Stimulated activated CD8-positive, alpha-beta memory T cell treated with anti-CD3 and anti-CD28 coated beads, Interleukin-7, amount 100 ng/mL, for 24 hours (primary cell): Measurements from ENCODE around the gene CSRNP3.

Experiments used
- DNase-seq: peaks from one replicate; pipeline ENCODE4 v3.0.0-alpha.2; 2020; ENCODE audit warnings: low read depth

The CSRNP3 gene

DNA sequence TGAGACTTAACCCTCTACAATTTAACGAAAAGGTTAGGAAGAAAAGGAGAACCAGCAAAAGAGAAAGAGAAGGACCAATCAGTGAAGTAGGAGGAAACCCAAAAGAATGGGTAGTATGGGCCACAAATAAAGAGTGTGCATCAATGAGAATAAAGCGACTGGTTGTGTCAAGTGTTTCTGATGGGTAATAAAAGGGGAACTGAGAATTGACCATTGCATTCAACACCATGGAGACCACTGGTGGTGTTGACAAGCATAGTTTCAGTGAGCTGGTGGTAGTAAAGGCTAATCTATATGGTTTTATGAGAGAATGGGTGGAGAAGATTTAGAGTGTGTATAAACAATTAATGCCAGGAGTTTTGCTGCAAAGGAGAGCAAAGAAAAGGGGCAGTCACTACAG, 75.4 kb downstream of the CSRNP3 start:
- no peak for DNase-seq

DNA sequence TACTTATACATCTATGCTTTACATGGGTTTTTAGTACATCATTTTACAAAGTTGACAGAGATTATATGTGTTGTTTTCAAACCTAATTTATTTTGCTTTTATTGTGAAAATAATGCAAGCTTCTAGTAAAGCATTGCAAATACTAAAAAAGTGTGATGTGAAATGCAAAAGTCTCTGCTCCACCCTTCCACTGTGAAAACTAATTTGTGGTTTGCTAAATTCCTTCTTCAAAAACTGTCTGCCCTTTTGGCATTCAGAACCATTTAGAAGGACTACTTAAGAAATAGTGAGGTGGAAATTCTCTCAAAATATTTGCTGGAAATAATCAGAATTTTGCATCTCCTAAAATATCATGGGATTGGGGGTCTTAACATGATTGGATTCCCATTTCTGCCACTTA, 78.4 kb downstream of the CSRNP3 start:
- DNase-seq, result no peak

DNA sequence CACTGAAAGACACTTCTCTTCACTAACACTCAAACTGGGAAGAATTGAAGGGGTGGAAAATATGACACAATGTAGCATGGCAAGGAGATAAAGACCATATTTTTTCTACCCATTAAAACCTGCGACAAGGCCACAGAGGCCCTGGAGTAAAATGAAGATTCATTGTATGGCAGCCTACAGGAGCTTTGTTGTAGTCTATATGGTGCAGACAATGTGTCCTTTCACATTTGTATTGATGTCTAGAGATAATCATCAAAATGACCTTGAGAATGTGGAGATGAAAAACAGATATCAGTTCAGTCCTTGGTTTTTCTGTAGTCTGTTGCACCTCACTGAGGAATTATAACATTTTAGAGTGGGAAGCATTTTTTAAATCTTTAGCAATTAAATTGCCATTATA, 80.1 kb downstream of the CSRNP3 start:
- no peak for DNase-seq

DNA sequence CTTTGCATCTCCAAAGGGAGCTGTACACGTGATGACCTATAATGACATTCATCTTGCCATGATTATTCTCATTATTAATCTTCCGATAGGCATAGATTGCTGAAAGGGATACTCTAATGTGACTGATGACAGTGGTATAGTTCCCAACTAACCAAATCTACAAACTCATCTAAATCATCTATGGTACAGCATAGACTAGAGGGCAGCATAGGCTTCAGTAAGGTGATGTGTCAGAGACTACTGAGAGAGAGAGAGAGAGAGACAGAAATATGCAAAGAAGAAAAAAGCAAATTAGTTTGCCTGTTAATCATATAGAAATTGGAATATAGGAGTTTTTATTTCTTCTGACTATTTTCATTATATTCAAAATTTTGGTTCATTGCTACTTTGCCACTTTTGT, 89.3 kb downstream of the CSRNP3 start:
- no peak for DNase-seq

DNA sequence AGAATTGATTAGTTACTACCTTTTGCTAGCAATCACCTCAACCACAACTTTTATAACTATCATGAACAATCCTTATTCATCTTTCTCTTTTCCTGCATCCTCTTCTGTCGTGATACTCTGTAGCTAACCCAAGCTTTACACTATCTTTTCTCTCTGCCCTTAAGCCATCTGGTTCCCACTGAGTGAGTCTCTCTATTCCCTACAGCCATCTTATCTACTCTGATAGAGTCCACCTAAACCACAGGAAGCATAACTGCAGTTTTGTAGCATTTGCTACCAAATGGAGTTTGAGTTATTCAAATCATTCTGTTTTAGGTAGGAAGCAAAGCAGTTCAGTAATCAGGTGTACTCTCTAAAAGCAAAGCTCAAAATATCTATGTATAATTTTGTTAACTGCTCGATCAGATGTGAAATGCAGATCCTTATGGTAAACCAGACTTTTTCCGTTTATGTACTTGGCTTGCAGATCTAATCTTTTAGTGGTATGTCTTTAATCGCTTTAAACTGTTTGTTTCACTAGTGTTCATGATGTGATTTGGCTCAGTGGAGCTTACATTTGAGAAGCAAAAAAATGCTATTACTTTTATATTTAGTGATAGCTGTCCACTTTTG, 91.0 kb downstream of the CSRNP3 start:
- no peak for DNase-seq

DNA sequence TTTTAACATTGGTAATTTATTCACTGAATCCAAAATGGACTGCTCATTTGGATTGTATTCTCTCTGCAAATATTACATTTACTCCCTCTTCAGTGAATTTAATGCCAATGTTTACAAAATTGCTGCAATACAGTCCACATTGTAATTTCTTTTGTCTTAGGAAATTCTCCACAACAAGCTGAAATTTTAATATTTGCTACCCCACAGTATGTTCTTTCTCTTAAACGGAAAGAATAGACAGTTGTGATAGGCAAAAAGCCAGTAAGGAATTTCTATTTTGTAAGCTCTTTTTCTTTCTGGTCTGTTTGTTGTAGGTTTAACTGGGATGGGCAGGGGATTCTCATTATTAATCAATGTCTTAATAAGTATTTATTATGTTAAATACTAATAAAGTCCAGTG, 92.0 kb downstream of the CSRNP3 start:
- no peak for DNase-seq

DNA sequence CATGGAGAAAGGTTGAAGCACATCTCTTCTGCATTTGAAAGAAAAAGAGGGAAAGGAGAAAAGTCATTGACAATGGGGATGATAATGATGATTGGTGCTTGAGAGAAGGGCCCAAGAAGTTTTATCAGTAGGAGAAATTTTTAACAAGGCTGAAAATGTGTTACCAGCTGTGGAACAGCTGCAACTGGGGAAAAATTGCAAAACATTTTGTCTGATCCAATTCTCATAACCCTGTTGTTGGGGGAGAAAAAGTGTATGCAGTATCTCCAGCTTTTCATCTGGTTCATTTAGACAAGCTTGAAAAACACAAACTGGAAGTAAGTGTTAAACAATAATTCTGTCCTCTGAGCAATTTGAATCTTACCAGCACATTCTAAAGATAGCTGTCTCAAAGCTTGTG, 92.7 kb downstream of the CSRNP3 start:
- DNase-seq, result no peak

DNA sequence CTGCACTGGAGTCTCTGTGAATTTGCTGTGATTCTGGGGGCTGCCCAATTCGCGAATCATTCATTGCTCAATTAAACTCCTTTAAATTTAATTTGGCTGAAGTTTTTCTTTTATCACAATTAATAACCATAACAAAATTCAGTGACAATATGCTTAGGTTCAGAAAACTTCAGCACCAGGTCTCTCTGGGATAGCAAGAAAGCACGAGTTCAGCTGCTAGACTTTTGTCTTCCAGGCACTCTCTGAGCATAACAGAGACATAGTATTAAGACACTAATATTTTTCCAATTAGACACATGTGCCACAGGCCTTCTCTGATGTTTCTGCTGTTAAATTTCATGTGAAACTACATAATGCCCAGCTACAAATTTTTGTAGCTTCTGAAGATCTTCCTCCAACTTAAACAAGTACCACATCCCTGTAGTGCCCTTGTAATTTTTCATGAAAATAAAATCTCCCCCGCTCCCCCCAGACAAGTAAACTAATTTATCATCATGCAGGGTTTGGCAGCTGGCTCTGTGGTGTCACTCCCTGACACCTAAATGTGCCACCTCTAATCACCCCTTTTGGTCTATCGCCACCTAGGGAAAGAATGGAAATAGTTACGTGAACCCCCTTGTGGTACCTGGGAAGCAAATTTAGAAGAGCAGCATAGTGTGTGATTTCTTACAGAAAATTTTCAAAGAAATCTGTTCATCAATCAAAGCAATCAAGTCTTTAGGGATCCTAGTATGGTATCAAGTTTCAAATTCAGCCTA, 94.1 kb downstream of the CSRNP3 start:
- no peak for DNase-seq

DNA sequence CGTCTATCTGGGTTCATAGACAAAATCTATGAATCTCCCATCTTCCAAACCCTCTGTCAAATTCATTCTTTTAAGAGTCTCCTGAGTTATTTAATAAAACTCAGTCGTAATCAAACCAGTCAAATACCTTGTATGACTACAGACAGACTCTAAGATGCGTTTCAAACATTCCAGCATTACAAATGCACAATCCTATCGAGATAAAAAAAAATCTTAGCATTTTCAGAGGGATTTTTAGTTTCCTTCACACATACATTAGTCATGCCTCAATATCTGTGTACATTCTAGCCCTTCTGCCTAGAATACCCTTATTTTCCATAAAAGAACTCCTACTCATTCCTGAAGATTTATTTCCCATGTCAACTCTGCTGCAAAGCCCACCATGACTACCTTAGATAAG, 96.5 kb downstream of the CSRNP3 start:
- no peak for DNase-seq

DNA sequence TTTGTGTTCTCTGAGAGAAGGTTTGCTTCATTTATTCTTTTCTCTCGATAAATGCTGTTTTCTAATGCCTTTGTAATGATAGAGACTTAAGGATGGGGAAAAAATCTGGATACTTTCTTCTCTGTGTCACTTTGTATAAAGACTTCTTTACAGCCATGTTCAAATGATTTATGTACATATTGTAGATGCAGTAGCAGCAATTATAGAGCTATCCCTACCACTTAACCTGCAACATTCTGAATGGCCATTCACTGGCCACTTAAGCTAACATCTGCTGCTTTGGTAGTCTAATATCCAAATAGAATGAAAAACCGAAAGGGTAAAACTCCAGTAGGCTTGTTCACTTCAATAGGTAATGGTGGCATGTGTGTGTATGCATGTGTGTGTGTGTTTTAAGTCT, 97.8 kb downstream of the CSRNP3 start:
- DNase-seq, result no peak

DNA sequence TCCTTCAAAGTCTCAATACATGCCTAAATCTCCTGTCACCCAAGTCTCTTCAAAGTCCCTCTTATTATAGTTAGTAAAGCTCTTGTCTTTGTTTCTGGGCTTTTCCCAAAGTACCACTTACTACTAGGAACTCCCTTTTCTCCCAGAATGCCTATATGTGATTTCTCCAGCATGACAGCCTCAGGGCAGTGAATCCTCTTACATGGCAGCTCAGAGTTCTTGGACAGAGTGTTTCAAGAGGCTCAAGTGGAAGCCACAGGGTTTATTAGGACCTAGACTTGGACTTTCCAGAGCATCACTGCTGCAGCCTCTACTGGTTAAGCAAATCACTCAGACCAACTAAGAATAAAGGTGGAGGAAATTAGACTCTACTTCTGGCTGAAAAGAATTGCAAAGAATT, 98.9 kb downstream of the CSRNP3 start:
- DNase-seq, result no peak

DNA sequence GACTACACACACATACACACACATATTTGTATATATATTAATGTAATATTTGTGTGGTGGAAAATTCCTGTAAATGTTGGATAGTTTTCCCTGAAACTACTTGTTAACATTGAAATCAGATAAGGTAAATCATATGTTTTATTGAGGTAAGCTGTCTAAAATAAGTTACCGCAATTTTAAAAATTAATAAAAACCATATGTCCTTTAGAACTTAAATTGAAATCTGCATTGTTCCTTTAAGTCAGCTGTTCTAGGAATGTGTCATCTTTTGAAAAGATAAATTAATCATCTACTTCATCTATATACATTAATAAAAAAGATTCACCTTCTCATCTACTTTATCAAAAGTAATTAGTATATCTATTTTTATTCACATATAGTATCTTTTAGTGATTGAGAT, 102.0 kb downstream of the CSRNP3 start:
- no peak for DNase-seq

DNA sequence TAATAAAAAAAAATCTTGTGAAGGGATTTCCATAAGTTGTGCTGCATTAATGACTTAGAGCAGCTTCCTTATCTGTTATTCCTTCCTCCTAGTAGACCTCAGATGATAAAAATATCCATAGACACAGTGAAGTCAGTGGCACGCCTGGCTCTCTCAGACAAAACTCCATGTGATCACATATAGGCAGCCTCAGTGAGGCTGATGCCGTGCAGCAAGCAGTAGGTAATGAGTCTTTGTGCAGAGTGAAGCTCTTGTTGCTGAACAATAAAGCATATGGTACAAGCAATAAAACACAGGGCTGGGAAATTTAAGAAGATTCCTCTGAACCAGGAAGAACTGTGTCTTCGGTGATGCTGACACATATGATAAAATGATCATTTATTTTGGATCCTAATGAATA, 102.7 kb downstream of the CSRNP3 start:
- no peak for DNase-seq

DNA sequence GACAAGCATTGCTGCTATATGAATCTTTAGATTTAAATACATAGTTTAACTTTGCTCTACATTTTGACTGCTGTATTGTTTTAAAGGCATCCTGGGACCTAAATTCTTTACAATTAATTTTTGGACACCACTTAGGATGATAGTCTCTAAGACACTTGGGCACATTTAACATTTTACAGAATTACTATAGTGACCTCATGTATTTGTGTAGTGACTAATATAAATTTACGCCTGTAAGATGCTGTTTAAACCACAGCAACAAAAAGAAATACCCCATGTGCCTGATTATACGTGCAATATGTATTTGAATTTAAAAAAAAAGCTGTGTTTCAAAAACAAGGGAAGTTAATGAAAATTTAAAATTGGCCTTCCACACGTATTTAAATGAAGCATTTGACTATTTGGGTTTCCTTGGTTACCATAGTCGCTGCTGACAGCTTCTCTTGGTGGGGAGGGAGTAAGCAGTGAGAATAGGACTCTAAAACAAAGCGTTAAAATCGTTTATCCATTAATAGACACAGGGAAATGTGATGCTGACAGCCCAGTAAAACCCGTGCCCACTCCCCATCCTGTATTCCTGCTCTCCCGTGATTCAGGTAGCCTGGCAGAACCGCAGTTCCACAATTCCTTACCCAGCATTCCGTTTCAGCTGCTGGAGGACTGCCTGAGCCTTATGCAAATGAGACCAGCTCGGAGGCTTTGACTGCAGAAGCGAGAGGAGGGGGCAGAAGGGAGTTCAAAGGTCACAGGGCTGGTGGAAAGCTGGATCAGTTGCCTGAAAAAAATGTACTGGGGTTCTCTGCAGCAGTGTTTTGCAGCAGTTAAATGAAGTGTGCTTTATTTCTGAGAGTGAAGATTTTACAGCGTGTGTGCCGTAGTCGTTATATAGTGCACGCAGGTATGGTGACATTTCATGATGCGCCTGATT, 104.3 kb downstream of the CSRNP3 start:
- DNase-seq, result no peak

DNA sequence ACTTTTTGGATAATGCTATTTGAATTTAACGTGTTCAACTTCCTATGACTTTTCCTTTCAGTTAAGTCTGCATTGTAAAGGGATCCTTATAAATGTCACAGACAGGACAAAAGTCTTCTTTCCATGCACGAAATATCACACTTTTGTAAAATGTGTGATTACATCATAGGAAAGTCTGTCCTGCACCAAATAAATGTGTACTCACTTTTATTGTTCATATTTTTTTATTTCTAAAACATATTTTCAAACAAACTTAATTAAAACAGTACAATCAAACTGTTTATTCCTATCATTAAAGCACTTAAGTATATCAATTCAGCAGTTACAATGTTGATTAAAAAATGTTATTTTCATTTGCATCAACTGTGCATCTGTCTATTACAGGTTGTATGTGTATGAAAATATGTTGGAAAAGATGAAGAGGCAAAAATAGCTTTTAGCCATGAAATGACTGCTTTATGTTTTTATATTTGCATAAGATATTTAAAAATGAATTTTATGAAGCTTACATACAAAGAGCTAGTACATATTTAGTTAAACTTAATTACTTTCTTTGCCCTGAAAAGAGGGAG, 105.6 kb downstream of the CSRNP3 start:
- no peak for DNase-seq

DNA sequence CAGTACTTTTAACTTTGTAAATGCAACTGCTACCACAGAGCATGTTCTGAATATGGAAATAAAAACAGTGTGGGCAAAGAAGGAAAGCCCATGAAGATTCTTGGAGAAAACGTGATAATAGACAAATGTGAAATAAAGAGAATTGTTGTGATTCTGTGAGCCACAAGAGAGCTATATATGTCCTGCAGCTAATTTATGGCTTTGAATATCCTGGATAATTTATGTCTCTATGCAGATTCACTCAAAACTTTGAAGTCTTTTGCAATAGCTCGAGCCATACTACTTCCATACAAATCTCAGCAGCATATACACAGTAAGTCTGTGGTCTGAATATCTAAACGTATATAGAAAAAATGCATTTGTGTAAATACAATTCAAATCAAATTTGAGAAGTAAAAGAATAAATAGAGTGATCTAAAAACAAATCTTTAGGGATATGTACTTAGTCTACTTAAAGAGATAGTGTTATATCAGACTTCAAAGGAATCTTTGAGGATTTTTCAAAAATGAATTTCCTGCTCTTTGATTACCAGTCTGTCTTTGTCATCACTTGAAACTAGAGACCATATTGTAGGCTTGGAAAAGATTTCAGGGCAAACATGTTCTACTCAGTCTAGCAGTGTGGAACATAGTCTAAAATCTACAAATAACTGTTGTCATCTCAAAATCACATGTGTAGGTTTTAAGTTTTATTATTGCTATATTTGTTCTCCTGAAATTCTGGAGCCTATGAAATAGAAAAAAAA, 107.1 kb downstream of the CSRNP3 start:
- no peak for DNase-seq

DNA sequence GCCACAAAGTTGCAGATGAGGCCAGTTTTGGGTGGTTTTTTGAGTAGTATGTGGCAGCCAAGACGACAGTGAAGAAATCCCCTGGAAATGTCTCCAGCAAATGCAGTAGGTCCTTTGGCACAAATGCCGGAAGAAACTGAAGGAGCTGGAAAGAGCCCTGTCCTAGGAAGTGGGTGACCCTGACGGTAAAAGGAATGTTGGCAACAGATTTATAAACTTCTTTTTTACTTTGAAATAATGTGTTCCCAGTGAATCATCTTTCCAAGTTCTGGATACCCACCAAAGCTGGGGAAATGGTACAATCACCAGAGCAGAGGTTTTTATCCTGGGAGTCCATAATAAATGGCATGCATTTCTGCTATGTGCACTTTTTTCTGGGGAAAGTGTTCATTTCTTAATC, 112.9 kb downstream of the CSRNP3 start:
- DNase-seq, result no peak

DNA sequence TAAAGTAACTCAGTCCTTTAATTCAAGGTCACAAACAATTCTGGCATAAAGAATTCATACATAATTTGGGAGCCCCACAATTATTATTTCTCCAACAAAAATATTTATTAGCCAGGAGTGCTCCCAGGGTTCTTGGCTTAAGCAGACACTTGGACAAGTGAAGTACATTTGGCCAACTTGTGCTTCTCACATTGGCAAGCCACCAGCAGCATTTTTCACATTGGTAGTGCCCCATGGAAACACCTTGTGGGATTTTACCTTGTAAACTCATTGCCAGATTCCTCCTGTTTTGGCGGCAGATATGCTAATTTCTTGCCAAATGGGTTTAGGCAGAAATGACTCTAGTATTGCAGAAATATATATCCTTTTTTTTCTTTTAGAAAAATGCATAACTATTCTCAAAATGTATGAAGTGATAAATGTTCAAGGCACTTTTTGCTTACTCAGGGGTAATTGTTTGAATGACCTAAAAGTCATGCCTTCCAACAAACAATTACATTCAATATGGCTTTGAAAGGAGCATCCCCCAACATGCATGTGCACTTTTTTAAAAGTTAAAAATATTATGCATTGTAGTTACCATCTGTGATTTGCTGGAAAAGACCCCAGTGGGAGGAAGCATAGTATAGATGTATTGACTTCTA, 113.5 kb downstream of the CSRNP3 start:
- DNase-seq, result no peak

DNA sequence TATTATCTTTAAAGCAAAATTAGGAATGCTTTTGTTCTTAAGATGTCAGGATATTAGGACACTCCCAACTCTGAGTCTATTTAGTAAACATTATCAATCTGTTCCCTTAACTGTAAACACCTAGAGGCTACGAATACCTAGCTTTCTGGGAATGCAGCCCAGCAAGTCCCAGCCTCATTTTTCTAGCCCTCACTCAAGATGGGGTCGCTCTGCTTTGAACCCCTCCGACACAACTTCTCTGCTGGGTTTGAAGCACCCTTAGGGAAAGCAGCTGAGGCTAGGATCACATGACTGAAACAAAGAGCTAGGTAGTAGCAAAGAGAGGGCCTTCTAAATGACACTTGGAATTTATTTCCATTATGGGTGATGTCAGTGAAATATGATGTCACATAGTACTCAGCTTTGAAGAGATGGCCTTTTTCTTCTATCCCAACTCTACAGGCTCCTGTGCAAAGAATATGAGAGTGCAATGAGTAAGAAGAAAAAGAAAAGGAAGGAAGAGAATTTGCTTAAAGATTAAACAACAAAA, 114.7 kb downstream of the CSRNP3 start:
- DNase-seq, result no peak

DNA sequence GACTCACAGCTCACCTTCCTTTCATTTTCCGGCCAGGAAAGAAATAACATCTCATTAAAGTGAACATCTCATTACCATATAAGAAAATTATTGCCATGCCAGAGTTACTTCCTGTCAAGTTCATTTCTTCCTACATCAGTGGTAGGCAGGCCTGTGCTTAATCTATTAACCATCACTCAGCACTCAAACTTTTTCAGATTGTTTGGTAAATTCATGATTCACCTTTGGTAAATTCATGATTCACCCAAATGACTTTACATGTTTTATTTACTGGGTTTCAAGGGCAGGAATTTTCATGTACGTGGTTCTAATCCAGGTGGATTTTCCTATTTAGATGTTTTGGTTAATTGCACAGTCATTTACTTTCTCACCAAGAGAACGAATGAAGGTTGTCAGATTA, 116.5 kb downstream of the CSRNP3 start:
- no peak for DNase-seq

DNA sequence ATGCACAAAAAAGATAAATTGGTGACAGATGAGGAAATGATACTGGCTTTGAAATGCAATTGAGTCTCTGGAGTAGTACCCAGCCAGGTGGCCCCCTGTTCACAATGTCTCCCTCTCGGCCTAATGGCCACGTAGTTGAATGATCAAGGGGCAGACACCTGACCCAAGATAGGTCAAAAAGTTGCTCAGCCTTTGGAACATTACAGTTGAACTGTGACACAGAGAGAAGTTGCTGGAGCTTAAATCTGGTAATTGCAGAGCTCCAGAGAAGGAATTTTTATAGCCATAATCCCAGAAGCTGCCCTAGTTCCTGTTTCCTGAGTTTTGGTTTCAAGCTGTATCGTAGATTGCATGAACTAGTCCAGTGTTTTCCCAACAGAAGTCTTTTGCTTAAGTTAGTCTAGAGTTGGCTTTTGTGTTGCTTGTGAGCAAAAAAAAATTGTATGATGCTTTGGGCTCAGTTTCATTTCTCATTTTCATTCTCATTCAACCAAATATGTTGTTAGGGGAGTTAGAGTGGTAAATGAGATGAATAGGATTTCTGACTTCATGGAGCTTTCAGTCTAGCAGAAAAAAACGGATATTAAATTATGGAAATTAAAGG, 117.9 kb downstream of the CSRNP3 start:
- no peak for DNase-seq
